Left ventricle myocardium inferior (tissue), 1 donor: ENCODE measurements around the gene PPP1R10. TPM values are rescaled to one million over a fixed set of nuclear protein-coding genes. Genes with fewer than 3 reads are reported as not detected.

Source experiments
- DNase-seq: peaks from one replicate; pipeline ENCODE4 v3.0.0-alpha.2; 2020
- H3K27ac ChIP-seq: fragments of 200-600 bp; replicated peaks from 2 replicates; pipeline ENCODE4 v1.8.0; 2021
- H3K27me3 ChIP-seq: fragments of 200-600 bp; 2 replicates; pipeline ENCODE4 v1.8.0; 2021; ENCODE audit warnings: low read depth
- H3K36me3 ChIP-seq: fragments of 200-600 bp; 2 replicates; pipeline ENCODE4 v1.8.0; 2021
- H3K4me1 ChIP-seq: fragments of 200-600 bp; 2 replicates; pipeline ENCODE4 v1.8.0; 2021
- H3K4me3 ChIP-seq: fragments of 200-600 bp; 2 replicates; pipeline ENCODE4 v1.8.0; 2021; ENCODE audit warnings: mild to moderate bottlenecking, moderate library complexity
- H3K9me3 ChIP-seq: fragments of 200-600 bp; replicated peaks from 2 replicates; pipeline ENCODE4 v1.8.0; 2021
- CTCF ChIP-seq: fragments of 200-600 bp; IDR thresholded peaks from 2 replicates; pipeline ENCODE4 v1.8.0; 2021; ENCODE audit warnings: antibody characterized with exemption, mild to moderate bottlenecking, borderline replicate concordance
- intact Hi-C: fragments of 100-400 bp; cut with micrococcal nuclease; formaldehyde crosslinking; loops from one replicate; pipeline ENCODE4 v1.11.0; 2022
- total RNA-seq: library from RNA; stranded (reverse); fragmentation: NEBNext Ultra II Directional; extraction: Animal tissue kit (Norgen Biotek cat#: 25700); gene quantifications from one replicate; pipeline ENCODE4 v1.2.1, GENCODE V29; 2021
- donor health status: DM: no; HTN: yes; CAD: no; lungs with severe emphysema.

The PPP1R10 gene
- total RNA-seq, 1 donor from 2014 or later, result 31.5 TPM

DNA sequence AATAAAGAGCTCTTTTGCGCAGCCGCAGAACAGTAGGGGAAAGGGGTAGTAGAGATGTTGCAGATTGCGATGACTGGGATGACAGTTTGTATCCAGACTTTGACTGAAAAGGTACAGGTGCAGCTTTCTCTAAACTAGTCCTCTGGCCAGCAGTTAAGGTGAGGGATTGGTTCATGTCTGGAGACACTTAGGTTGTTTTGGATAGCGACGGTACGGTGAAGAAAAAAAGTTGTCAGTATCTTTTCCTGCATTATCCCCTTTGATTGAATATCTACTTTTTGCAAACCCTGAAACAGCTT lies 59.4 kb downstream of the PPP1R10 start:
- no peaks in the 10 kb centered on the region for H3K27me3 ChIP-seq
- H3K36me3 ChIP-seq, result peaks cover 27% of the 10 kb centered on the region
- H3K9me3 ChIP-seq, result no peaks in the 10 kb centered on the region
- H3K4me1 ChIP-seq, result peaks cover 50% of the 10 kb centered on the region
- H3K27ac ChIP-seq, result peak overlapping the region; percentile 98
- no peak for TF ChIP-seq CTCF
- H3K4me3 ChIP-seq, result peak overlapping the region; percentile 90
- no peak for DNase-seq
- intact Hi-C loops, result no loop called here

- no peaks in the 10 kb centered on the region for H3K9me3 ChIP-seq
- H3K27ac ChIP-seq, result peak within 1 kb of the TSS; percentile 98
- DNase-seq, result peak; percentile 88
- H3K27me3 ChIP-seq, result no peaks in the 10 kb centered on the region
- H3K36me3 ChIP-seq, result peaks cover 27% of the 10 kb centered on the region
- intact Hi-C loops, result no loop called here
- TF ChIP-seq CTCF, result no peak
- peak within 1 kb of the TSS; percentile 90 for H3K4me3 ChIP-seq
- H3K4me1 ChIP-seq, result peaks cover 50% of the 10 kb centered on the region
Measured at GRCh38 chr6:30556906-30557682, 59.9 kb downstream of the PPP1R10 start, which contains the start of gene PRR3. PRR3 (plus strand) TSS chr6:30557295; CDS start chr6:30557345, 50 bp downstream.

- intact Hi-C loops, result no loop called here
- DNase-seq, result peak; percentile 92
- H3K27ac ChIP-seq, result peak within 1 kb of the TSS; percentile 98
- TF ChIP-seq CTCF, result peak; percentile 15
- peak within 1 kb of the TSS; percentile 90 for H3K4me3 ChIP-seq
- no peaks in the 10 kb centered on the region for H3K27me3 ChIP-seq
- H3K4me1 ChIP-seq, result peaks cover 50% of the 10 kb centered on the region
- no peaks in the 10 kb centered on the region for H3K9me3 ChIP-seq
- H3K36me3 ChIP-seq, result peaks cover 30% of the 10 kb centered on the region
Measured at GRCh38 chr6:30556066-30556905, 60.8 kb downstream of the PPP1R10 start, which contains the start of gene GNL1. GNL1 (minus strand) TSS chr6:30556489; CDS start chr6:30556203, 286 bp downstream.

DNA sequence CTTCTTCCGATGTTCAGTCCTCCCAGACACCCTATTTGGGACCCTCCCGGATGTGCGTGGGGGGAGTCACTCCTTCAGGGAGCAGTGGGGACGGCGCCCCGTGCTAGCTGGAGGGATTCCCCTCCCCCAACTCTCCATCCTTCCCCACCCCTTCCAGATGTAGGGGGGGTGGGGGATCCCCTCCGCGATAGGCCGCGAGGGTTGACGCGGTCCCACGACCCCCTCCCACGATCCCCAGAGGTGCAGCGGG lies 61.3 kb downstream of the PPP1R10 start:
- no peak for TF ChIP-seq CTCF
- Histone ChIP-seq H3K36me3 (peaks cover 35% of the 10 kb centered on the region), H3K4me3 (peak overlapping the region; percentile 90), H3K9me3 (no peaks in the 10 kb centered on the region), H3K4me1 (peaks cover 50% of the 10 kb centered on the region), H3K27ac (peak overlapping the region; percentile 98), H3K27me3 (no peaks in the 10 kb centered on the region)
- DNase-seq, result no peak
- intact Hi-C loops, result no loop called here

- no peaks in the 10 kb centered on the region for H3K27me3 ChIP-seq
- DNase-seq, result peak; percentile 53
- no peaks in the 10 kb centered on the region for H3K9me3 ChIP-seq
- H3K4me3 ChIP-seq, result peak overlapping the region; percentile 90
- intact Hi-C loops, result no loop called here
- TF ChIP-seq CTCF, result no peak
- peak overlapping the region; percentile 98 for H3K27ac ChIP-seq
- H3K4me1 ChIP-seq, result peaks cover 50% of the 10 kb centered on the region
- H3K36me3 ChIP-seq, result peaks cover 41% of the 10 kb centered on the region
Measured at GRCh38 chr6:30554962-30555815, 61.9 kb downstream of the PPP1R10 start.
